GM13977 (cell line): ENCODE measurements around the gene NDUFA5.

Experiments used
- DNase-seq: peaks from one replicate; pipeline ENCODE4 v3.0.0; 2012; ENCODE audit warnings: low spot score
- in situ Hi-C: fragments of 300-500 bp; cut with MboI; formaldehyde crosslinking; loops from one replicate; pipeline ENCODE4 v1.12.0; 2022; ENCODE audit warnings: low sequenced_read_pairs, low pct_unique_long_range_greater_than_20kb, mixed read lengths, inconsistent platforms; ENCODE audit not compliant: unreplicated experiment
- TF ChIP-seq, protein P1 (sequence below): IDR thresholded peaks from 2 replicates; pipeline ENCODE4 v1.5.1; 2012; ENCODE audit warnings: mild to moderate bottlenecking, control low read depth; ENCODE audit not compliant: insufficient read depth; ENCODE audit errors: extremely low read depth, missing control alignments

The NDUFA5 gene

DNA sequence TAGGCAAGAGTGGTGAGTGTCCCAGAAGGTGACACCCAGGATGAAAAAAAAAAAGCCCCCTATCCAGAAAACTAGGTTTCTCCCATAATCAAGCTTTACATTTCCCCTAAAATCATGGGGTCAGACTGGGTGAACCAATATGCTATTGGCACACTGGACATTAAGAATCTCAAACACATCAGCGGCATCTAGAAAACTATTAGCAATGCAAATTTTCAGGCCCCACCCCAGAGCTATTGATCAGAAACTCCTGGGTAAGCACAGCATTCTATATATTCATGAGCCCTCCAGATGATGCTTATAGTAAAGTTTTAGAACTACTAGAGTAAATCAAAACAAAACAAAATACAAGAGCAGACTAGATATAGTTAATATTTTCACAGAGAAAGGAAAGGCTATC lies 59.6 kb downstream of the NDUFA5 start:
- no peak for DNase-seq
- TF ChIP-seq, protein P1, sequence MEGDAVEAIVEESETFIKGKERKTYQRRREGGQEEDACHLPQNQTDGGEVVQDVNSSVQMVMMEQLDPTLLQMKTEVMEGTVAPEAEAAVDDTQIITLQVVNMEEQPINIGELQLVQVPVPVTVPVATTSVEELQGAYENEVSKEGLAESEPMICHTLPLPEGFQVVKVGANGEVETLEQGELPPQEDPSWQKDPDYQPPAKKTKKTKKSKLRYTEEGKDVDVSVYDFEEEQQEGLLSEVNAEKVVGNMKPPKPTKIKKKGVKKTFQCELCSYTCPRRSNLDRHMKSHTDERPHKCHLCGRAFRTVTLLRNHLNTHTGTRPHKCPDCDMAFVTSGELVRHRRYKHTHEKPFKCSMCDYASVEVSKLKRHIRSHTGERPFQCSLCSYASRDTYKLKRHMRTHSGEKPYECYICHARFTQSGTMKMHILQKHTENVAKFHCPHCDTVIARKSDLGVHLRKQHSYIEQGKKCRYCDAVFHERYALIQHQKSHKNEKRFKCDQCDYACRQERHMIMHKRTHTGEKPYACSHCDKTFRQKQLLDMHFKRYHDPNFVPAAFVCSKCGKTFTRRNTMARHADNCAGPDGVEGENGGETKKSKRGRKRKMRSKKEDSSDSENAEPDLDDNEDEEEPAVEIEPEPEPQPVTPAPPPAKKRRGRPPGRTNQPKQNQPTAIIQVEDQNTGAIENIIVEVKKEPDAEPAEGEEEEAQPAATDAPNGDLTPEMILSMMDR = no peak
- in situ Hi-C loops = no loop called here

DNA sequence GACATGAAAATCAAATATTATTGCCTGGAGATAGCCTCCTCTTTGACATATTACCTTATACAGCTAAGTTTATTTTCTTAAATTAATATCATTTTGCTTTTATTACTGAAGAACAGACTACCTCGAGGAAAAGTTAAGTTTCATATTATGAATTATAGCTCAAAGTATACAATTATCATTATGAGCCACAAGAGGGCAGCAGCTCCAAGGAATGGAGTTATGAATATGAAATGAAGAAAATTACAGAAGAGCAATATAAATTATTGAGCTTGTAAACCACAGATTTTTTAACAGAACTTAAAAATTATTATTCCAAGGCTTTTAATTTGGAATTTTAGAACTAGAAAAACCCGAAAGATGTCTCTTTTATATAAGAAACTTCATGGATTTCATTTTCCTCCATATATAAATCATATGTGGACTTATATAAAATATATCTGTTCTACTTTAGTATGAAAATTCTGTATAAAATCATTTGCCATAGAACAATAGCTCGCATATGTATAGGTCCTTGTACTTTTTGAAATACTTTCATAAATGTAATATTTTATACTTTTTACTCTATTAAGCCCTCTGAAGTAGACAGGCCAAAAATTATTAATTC lies 63.3 kb downstream of the NDUFA5 start:
- in situ Hi-C loops = no loop called here
- peak; percentile 19 for DNase-seq
- TF ChIP-seq, protein P1 = peak; percentile 75

GRCh38 chr7:123492485-123492884 lies 65.1 kb downstream of the NDUFA5 start:
- DNase-seq = no peak
- in situ Hi-C loops = no loop called here
- TF ChIP-seq, protein P1 = no peak
